Right lobe of liver (tissue), 6 donors: ENCODE measurements around the gene RAB35. TPM values are rescaled to one million over a fixed set of nuclear protein-coding genes. Genes with fewer than 3 reads are reported as not detected.

ENCODE experiments used
- ATAC-seq, 4 donors: fragments of 200-7000 bp; cut with Tn5 transposase; one replicate each; pipeline ENCODE4 v1.9.1; 2020; ENCODE audit warnings: mild to moderate bottlenecking in 4 of 4, moderate library complexity in 4 of 4
- DNase-seq, 3 donors: peaks; one replicate each; pipeline ENCODE4 v3.0.0-alpha.2; 2020
- H3K27ac ChIP-seq, 3 donors: fragments of 200-600 bp; one replicate each; pipeline ENCODE4 v1.8.0; 2022
- H3K27me3 ChIP-seq, 2 donors: fragments of 200-600 bp; one replicate each; pipeline ENCODE4 v1.8.0; 2022
- H3K36me3 ChIP-seq, 4 donors: fragments of 200-600 bp; sonication (generic) in 1 of 4; one replicate each; pipeline versions ENCODE4 v1.5.1 to v1.8.0; 2017 to 2022; ENCODE audit warnings: control low read depth in 1 of 4
- H3K4me1 ChIP-seq, 4 donors: fragments of 200-600 bp; sonication (generic) in 1 of 4; one replicate each; pipeline versions ENCODE4 v1.5.1 to v1.8.0; 2017 to 2022; ENCODE audit warnings: control low read depth in 1 of 4
- H3K4me3 ChIP-seq, 3 donors: fragments of 200-600 bp; one replicate each; pipeline ENCODE4 v1.8.0; 2022
- H3K9me3 ChIP-seq, 4 donors: fragments of 200-600 bp; sonication (generic) in 1 of 4; one replicate each; pipeline versions ENCODE4 v1.5.1 to v1.8.0; 2017 to 2022; ENCODE audit warnings: control low read depth in 1 of 4
- CTCF ChIP-seq, 4 donors: fragments of 200-600 bp in 3 of 4; fragments of 450-650 bp in 1 of 4; IDR thresholded peaks; one replicate each; pipeline versions ENCODE4 v1.5.1 to v1.8.0; 2016 to 2022; ENCODE audit warnings: antibody characterized with exemption in 4 of 4, mild to moderate bottlenecking in 2 of 4
- POLR2A ChIP-seq: fragments of 450-650 bp; IDR thresholded peaks from one replicate; pipeline ENCODE4 v1.6.1; 2017; ENCODE audit warnings: antibody characterized with exemption, mild to moderate bottlenecking
- WGBS: methylation state at CpG from one replicate; pipeline ENCODE4 v1.1.6; 2018; ENCODE audit warnings: low coverage, low lambda C conversion rate; ENCODE audit not compliant: insufficient coverage; ENCODE audit errors: missing lambda C conversion rate; 5-methylcytosine and 5-hydroxymethylcytosine counted together
- intact Hi-C, 2 donors: fragments of 100-400 bp; cut with DNase I; formaldehyde crosslinking; loops; one replicate each; pipeline versions ENCODE4 v1.11.2 to v1.14.1; 2022
- total RNA-seq, 6 experiments: library from RNA; depleted of rRNA in 2 of 6; stranded (reverse); fragments of >200 nt in 2 of 6; fragmentation: NEBNext Ultra II Directional in 3 of 6; extraction: Animal tissue kit (Norgen Biotek cat#: 25700) in 3 of 6; gene quantifications; one replicate each; pipeline versions ENCODE4 v1.1.0 to v1.2.4, GENCODE V29; 2016 to 2023
- donor health status: DM: no; HTN: yes; CAD: no.
- donor health status: DM: no; HTN: no; CAD: no.
- donor health status: DM: no; HTN: no; CAD: no.
- donor health status: DM: no; HTN: yes; CAD: no.
- donor health status: DM: no; HTN: yes; CAD: no.

Gene RAB35
- total RNA-seq, 6 experiments from 2014 or later: 11.7 to 22.1 (median 14.7) TPM

- H3K4me1 ChIP-seq: peaks cover 0 to 44% (median 10%) of the 10 kb centered on the region in 4 donors
- H3K9me3 ChIP-seq: no peaks in the 10 kb centered on the region
- H3K27me3 ChIP-seq: no peaks in the 10 kb centered on the region
- intact Hi-C loops: no loop called here
- TF ChIP-seq POLR2A (no peak), CTCF (IDR thresholded peaks at IDR 0.05) (no peak)
- H3K36me3 ChIP-seq: no peaks in the 10 kb centered on the region
- 88% methylated on average over 1 of the region's 1 CpG for WGBS
- H3K4me3 ChIP-seq: no peak overlapping the region
- ATAC-seq: no peak
- no peak overlapping the region for H3K27ac ChIP-seq
- DNase-seq: no peak
These were observed 56.4 kb downstream of the RAB35 start for GRCh38 chr12:120060196-120060595.

GRCh38 chr12:120056739-120057138, 59.8 kb downstream of the RAB35 start:
- no peak for TF ChIP-seq CTCF (IDR thresholded peaks at IDR 0.05)
- no peak for TF ChIP-seq POLR2A
- Histone ChIP-seq H3K9me3 (no peaks in the 10 kb centered on the region), H3K4me3 (no peak overlapping the region), H3K27ac (peak overlapping the region in 2 of 3 donors; percentile 75 to 89), H3K27me3 (no peaks in the 10 kb centered on the region), H3K36me3 (no peaks in the 10 kb centered on the region), H3K4me1 (peaks cover 0 to 20% (median 10%) of the 10 kb centered on the region in 4 donors)
- ATAC-seq: peak in 1 of 4 donors; percentile 41
- WGBS: 60% methylated on average over 1 of the region's 5 CpGs
- intact Hi-C loops: no loop called here
- DNase-seq: no peak

- H3K27ac ChIP-seq: peak overlapping the region; percentile 68 to 89 (median 75)
- intact Hi-C loops: no loop called here
These were observed 61.1 kb downstream of the RAB35 start for GRCh38 chr12:120055231-120056000.

GRCh38 chr12:120054293-120054692, 62.3 kb downstream of the RAB35 start:
- intact Hi-C loops: no loop called here

More at GRCh38 chr12:120055231-120056000, 61.1 kb downstream of the RAB35 start:
- H3K9me3 ChIP-seq: no peaks in the 10 kb centered on the region
- no peak overlapping the region for H3K4me3 ChIP-seq
- TF ChIP-seq CTCF (IDR thresholded peaks at IDR 0.05) (no peak), POLR2A (no peak)
- DNase-seq (no peak), ATAC-seq (peak; percentile 81 to 96 (median 90))
- no peaks in the 10 kb centered on the region for H3K36me3 ChIP-seq
- peaks cover 0 to 20% (median 6%) of the 10 kb centered on the region in 4 donors for H3K4me1 ChIP-seq
- 26% methylated on average over 2 of the region's 2 CpGs for WGBS
- no peaks in the 10 kb centered on the region for H3K27me3 ChIP-seq

More at GRCh38 chr12:120054293-120054692, 62.3 kb downstream of the RAB35 start:
- DNase-seq (no peak), ATAC-seq (no peak)
- Histone ChIP-seq H3K4me1 (peaks cover 0 to 20% (median 6%) of the 10 kb centered on the region in 4 donors), H3K27ac (peak overlapping the region in 1 of 3 donors; percentile 73), H3K36me3 (no peaks in the 10 kb centered on the region), H3K9me3 (no peaks in the 10 kb centered on the region), H3K27me3 (no peaks in the 10 kb centered on the region), H3K4me3 (no peak overlapping the region)
- WGBS: 89% methylated on average over 4 of the region's 4 CpGs
- no peak for TF ChIP-seq POLR2A
- no peak for TF ChIP-seq CTCF (IDR thresholded peaks at IDR 0.05)
